ENCODE results near the gene PIK3CA.

- TF ChIP-seq CTCF (conservative IDR thresholded peaks at IDR 0.05; ENCODE audit: low read depth, low read length) (no peak), EZH2 (IDR thresholded peaks at IDR 0.05; ENCODE audit: borderline replicate concordance, low read depth, low read length, poor library complexity, severe bottlenecking) (no peak)
These were observed 75.4 kb downstream of the PIK3CA start for GRCh38 chr3:179223548-179223947.

Measured in A673 (cell line).